HepG2 (cell line): ENCODE data around the gene BOD1L1. TPM values are rescaled to one million over a fixed set of nuclear protein-coding genes. Genes with fewer than 3 reads are reported as not detected.

ENCODE experiments used
- ARID2 ChIP-seq: sonication (generic); formaldehyde crosslinking; IDR thresholded peaks from 2 replicates; pipeline ENCODE4 v1.8.1; 2022; ENCODE audit warnings: mild to moderate bottlenecking, missing genetic modification reagents, borderline replicate concordance
- ETV6 ChIP-seq: sonication (generic); formaldehyde crosslinking; conservative IDR thresholded peaks from 2 replicates; pipeline ENCODE4 v1.4.0; 2020; ENCODE audit warnings: missing genetic modification reagents
- MEIS2 ChIP-seq: sonication (generic); formaldehyde crosslinking; IDR thresholded peaks from 2 replicates; pipeline ENCODE4 v1.9.0; 2021; ENCODE audit warnings: mild to moderate bottlenecking, missing genetic modification reagents
- NFKB2 ChIP-seq: sonication (generic); formaldehyde crosslinking; IDR thresholded peaks from 2 replicates; pipeline ENCODE4 v1.4.0; 2020; ENCODE audit warnings: missing genetic modification reagents, borderline replicate concordance
- SATB2 ChIP-seq: sonication (generic); formaldehyde crosslinking; IDR thresholded peaks from 2 replicates; pipeline ENCODE4 v1.5.0; 2020; ENCODE audit warnings: missing genetic modification reagents
- SIX4 ChIP-seq: sonication (generic); formaldehyde crosslinking; IDR thresholded peaks from 2 replicates; pipeline ENCODE4 v1.4.0; 2020; ENCODE audit warnings: missing genetic modification reagents
- YEATS4 ChIP-seq: sonication (generic); formaldehyde crosslinking; IDR thresholded peaks from 2 replicates; pipeline ENCODE4 v1.4.0; 2020; ENCODE audit warnings: missing genetic modification reagents, borderline replicate concordance
- ZFYVE20 ChIP-seq: sonication (generic); formaldehyde crosslinking; IDR thresholded peaks from 2 replicates; pipeline ENCODE4 v1.8.0; 2023; ENCODE audit warnings: low read depth, mild to moderate bottlenecking, moderate library complexity, missing genetic modification reagents, borderline replicate concordance
- ZNF614 ChIP-seq: IDR thresholded peaks from 2 replicates; pipeline ENCODE4 v1.6.1; 2018; ENCODE audit warnings: missing biosample characterization, missing genetic modification reagents, inconsistent platforms, borderline replicate concordance
- ZNF644 ChIP-seq: IDR thresholded peaks from 2 replicates; pipeline ENCODE4 v1.6.1; 2016; ENCODE audit warnings: low read depth
- polyA plus RNA-seq, 8 experiments: library from polyadenylated mRNA; depleted of rRNA in 3 of 8; stranded (reverse) in 7 of 8; unstranded in 1 of 8; fragments of >200 nt; fragmentation: Illumina TruSeq in 4 of 8; extraction: Trizol in 4 of 8; gene quantifications; 2 replicates each; pipeline versions ENCODE4 v1.2.1 to v1.2.3, GENCODE V29; 2011 to 2016; ENCODE audit warnings: low read depth in 4 of 8, missing spikeins in 1 of 8, mixed read lengths in 1 of 8; ENCODE audit not compliant: insufficient read depth in 1 of 8
- total RNA-seq, 5 experiments: library from RNA; depleted of rRNA; stranded (reverse); fragments of >200 nt; fragmentation: Illumina TruSeq; extraction: Trizol; gene quantifications; 2 replicates each; pipeline ENCODE4 v1.2.3, GENCODE V29; 2016; ENCODE audit warnings: low read depth in 1 of 5
- TF ChIP-seq, protein P1 (sequence below): IDR thresholded peaks from 2 replicates; pipeline ENCODE4 v1.6.1; 2016; ENCODE audit warnings: low read depth, missing genetic modification reagents, missing compliant biosample characterization
- TF ChIP-seq, protein P2 (sequence below): sonication (generic); formaldehyde crosslinking; conservative IDR thresholded peaks from 2 replicates; pipeline ENCODE4 v1.8.0; 2022; ENCODE audit warnings: low read depth, missing genetic modification reagents
- TF ChIP-seq, protein P3 (sequence below): IDR thresholded peaks from 2 replicates; pipeline ENCODE4 v1.6.1; 2012; ENCODE audit warnings: inconsistent platforms
- TF ChIP-seq, protein P4 (sequence below): IDR thresholded peaks from 2 replicates; pipeline ENCODE4 v1.6.1; 2016; ENCODE audit warnings: control low read depth
- TF ChIP-seq, protein P5 (sequence below): sonication (generic); formaldehyde crosslinking; conservative IDR thresholded peaks from 2 replicates; pipeline ENCODE4 v1.4.0; 2020; ENCODE audit warnings: missing genetic modification reagents
- TF ChIP-seq, protein P6 (sequence below): sonication (generic); formaldehyde crosslinking; IDR thresholded peaks from 2 replicates; pipeline ENCODE4 v1.4.0; 2020; ENCODE audit warnings: missing genetic modification reagents

BOD1L1 gene
- total and polyA plus RNA-seq, 2 of the 13 experiments (the other 11 are each of a cell fraction or from before 2014, with no cell fraction given) = 11.7 to 17.9 TPM

DNA sequence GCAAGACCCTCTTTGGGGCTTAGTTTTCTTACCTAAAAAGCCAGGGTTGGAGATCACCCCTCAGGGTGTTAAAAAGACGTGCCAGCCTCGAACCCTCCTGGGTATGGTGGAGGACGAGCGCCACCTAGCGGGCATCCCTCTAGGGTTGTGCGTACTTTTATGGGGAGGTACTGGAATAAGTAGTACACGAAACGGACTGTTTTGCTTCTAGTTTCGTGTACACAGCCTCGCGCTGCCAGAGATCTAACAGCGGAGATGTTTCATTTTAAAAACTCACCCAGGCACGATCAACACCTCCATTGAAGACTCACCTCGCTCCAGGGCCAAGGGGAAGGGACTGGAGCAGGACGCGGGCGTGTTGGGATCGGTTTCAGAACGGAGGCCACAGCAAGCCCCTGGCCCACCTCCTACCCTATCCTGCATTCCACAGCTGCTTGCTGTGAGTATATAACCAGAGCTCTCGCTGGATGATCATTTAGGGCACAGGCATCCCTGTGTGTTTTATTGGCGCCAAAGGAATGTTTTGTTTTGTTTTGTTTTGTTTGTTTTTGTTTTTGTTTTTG lies 78.5 kb downstream of the BOD1L1 start (continued):
- TF ChIP-seq, protein P1, sequence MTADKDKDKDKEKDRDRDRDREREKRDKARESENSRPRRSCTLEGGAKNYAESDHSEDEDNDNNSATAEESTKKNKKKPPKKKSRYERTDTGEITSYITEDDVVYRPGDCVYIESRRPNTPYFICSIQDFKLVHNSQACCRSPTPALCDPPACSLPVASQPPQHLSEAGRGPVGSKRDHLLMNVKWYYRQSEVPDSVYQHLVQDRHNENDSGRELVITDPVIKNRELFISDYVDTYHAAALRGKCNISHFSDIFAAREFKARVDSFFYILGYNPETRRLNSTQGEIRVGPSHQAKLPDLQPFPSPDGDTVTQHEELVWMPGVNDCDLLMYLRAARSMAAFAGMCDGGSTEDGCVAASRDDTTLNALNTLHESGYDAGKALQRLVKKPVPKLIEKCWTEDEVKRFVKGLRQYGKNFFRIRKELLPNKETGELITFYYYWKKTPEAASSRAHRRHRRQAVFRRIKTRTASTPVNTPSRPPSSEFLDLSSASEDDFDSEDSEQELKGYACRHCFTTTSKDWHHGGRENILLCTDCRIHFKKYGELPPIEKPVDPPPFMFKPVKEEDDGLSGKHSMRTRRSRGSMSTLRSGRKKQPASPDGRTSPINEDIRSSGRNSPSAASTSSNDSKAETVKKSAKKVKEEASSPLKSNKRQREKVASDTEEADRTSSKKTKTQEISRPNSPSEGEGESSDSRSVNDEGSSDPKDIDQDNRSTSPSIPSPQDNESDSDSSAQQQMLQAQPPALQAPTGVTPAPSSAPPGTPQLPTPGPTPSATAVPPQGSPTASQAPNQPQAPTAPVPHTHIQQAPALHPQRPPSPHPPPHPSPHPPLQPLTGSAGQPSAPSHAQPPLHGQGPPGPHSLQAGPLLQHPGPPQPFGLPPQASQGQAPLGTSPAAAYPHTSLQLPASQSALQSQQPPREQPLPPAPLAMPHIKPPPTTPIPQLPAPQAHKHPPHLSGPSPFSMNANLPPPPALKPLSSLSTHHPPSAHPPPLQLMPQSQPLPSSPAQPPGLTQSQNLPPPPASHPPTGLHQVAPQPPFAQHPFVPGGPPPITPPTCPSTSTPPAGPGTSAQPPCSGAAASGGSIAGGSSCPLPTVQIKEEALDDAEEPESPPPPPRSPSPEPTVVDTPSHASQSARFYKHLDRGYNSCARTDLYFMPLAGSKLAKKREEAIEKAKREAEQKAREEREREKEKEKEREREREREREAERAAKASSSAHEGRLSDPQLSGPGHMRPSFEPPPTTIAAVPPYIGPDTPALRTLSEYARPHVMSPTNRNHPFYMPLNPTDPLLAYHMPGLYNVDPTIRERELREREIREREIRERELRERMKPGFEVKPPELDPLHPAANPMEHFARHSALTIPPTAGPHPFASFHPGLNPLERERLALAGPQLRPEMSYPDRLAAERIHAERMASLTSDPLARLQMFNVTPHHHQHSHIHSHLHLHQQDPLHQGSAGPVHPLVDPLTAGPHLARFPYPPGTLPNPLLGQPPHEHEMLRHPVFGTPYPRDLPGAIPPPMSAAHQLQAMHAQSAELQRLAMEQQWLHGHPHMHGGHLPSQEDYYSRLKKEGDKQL (CRISPR knock-in tag) = no peak
- TF ChIP-seq, protein P2, sequence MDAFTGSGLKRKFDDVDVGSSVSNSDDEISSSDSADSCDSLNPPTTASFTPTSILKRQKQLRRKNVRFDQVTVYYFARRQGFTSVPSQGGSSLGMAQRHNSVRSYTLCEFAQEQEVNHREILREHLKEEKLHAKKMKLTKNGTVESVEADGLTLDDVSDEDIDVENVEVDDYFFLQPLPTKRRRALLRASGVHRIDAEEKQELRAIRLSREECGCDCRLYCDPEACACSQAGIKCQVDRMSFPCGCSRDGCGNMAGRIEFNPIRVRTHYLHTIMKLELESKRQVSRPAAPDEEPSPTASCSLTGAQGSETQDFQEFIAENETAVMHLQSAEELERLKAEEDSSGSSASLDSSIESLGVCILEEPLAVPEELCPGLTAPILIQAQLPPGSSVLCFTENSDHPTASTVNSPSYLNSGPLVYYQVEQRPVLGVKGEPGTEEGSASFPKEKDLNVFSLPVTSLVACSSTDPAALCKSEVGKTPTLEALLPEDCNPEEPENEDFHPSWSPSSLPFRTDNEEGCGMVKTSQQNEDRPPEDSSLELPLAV = no peak
- TF ChIP-seq SIX4 (CRISPR knock-in tag) = no peak
- 0 out of 2 replicates have a peak, but pooled peaks have one; percentile 19 for TF ChIP-seq MEIS2 (CRISPR knock-in tag)
- TF ChIP-seq, protein P3, sequence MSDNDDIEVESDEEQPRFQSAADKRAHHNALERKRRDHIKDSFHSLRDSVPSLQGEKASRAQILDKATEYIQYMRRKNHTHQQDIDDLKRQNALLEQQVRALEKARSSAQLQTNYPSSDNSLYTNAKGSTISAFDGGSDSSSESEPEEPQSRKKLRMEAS = peak; percentile 15; the same call in 1 of the 2 replicates
- TF ChIP-seq, protein P4, sequence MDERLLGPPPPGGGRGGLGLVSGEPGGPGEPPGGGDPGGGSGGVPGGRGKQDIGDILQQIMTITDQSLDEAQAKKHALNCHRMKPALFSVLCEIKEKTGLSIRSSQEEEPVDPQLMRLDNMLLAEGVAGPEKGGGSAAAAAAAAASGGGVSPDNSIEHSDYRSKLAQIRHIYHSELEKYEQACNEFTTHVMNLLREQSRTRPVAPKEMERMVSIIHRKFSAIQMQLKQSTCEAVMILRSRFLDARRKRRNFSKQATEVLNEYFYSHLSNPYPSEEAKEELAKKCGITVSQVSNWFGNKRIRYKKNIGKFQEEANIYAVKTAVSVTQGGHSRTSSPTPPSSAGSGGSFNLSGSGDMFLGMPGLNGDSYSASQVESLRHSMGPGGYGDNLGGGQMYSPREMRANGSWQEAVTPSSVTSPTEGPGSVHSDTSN = no peak
- no peak for TF ChIP-seq ZFYVE20 (CRISPR knock-in tag)
- no peak for TF ChIP-seq ZNF614 (CRISPR knock-in tag)
- no peak for TF ChIP-seq ETV6 (CRISPR knock-in tag)
- TF ChIP-seq, protein P5, sequence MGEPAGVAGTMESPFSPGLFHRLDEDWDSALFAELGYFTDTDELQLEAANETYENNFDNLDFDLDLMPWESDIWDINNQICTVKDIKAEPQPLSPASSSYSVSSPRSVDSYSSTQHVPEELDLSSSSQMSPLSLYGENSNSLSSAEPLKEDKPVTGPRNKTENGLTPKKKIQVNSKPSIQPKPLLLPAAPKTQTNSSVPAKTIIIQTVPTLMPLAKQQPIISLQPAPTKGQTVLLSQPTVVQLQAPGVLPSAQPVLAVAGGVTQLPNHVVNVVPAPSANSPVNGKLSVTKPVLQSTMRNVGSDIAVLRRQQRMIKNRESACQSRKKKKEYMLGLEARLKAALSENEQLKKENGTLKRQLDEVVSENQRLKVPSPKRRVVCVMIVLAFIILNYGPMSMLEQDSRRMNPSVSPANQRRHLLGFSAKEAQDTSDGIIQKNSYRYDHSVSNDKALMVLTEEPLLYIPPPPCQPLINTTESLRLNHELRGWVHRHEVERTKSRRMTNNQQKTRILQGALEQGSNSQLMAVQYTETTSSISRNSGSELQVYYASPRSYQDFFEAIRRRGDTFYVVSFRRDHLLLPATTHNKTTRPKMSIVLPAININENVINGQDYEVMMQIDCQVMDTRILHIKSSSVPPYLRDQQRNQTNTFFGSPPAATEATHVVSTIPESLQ (CRISPR knock-in tag) = no peak
- no peak for TF ChIP-seq NFKB2 (CRISPR knock-in tag)
- no peak for TF ChIP-seq SATB2
- no peak for TF ChIP-seq ZNF644 (CRISPR knock-in tag)
- TF ChIP-seq, protein P6, sequence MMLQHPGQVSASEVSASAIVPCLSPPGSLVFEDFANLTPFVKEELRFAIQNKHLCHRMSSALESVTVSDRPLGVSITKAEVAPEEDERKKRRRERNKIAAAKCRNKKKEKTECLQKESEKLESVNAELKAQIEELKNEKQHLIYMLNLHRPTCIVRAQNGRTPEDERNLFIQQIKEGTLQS (CRISPR knock-in tag) = no peak
- no peak for TF ChIP-seq ARID2
- no peak for TF ChIP-seq YEATS4 (CRISPR knock-in tag)
